HG02571 (cell line): ENCODE results near the gene DUSP9.
"Not testable (repeated sequence)": the region's sequence is repeated elsewhere in the genome, so short reads cannot be mapped to it uniquely, and the experiment has no call there.

ENCODE experiments used
- ATAC-seq: cut with Tn5 transposase; IDR thresholded peaks from one replicate; pipeline ENCODE4 v1.9.1; 2021; ENCODE audit warnings: mild to moderate bottlenecking, moderate library complexity; ENCODE audit not compliant: unreplicated experiment

Gene DUSP9

GRCh38 chrX:153670748-153671588 lies 24.0 kb downstream of the DUSP9 start:
- ATAC-seq: no peak

GRCh38 chrX:153671589-153672530 lies 24.9 kb downstream of the DUSP9 start:
- ATAC-seq: no peak

- no peak for ATAC-seq
Observed at GRCh38 chrX:153672531-153673427, 25.8 kb downstream of the DUSP9 start.

DNA sequence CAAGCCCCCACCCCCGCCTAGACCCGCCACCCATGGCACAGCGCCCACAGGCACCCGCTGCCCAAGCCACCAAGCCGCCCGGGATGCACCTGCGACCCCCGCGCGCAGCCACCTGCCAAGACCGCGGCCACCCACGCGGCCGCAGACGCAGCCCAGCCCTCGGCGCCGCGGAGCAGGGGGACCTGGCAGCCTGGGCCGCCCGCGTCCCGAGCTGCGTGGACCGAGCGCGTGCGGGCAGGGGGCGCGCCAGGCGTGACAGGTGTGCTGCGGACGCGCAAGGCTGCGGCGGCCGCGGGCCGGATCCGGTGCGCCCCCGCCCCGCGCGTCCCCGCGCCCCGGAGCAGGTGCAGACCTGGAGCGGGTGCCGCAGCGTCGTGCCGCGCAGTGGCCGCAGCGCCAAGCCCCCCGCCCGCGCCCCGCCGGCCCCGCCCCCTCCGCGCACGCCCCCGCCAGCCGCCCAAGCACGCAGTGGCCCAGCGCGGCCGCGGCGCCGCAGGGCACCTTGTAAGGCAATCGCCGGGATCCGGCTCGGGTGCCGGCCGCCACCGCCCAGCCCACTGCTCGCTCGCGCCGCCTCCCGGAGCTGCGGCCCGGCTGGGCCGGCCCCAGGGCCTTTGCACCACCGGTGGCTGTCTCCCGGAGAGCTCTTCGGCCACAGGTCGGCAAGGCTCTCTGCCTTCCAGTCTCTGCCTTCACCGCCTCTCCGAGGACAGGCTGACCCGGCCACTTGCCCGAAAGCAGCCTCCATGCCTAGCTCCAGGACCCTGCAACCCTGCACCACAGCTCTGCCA lies 26.6 kb downstream of the DUSP9 start, which contains the start of gene PNCK:
PNCK (minus strand) TSS at position 386 of the 791 bp plus-strand sequence. CDS start 737 bp downstream, outside the sequence.
- no peak for ATAC-seq

- ATAC-seq: no peak
Observed at GRCh38 chrX:153674219-153674851, 27.3 kb downstream of the DUSP9 start.

DNA sequence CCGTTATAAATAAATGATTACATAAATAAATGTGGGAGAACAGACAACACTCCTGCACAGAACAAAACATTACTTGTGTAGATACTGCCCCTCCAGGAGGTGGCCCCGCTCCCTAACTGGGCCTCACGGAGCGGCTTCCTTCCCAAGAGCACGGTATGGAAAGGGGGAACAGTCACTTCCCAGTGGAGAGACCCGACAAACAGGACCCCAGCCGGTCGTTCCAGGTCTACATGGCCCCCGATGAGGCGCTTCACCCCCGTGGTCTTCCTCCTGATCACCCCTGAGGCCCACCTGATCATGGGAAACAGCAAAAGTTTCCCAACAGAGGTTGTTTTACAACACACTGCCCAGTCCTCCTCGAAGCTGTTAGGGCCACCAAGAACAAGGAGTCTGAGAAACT lies 34.2 kb downstream of the DUSP9 start:
- ATAC-seq: no peak

DNA sequence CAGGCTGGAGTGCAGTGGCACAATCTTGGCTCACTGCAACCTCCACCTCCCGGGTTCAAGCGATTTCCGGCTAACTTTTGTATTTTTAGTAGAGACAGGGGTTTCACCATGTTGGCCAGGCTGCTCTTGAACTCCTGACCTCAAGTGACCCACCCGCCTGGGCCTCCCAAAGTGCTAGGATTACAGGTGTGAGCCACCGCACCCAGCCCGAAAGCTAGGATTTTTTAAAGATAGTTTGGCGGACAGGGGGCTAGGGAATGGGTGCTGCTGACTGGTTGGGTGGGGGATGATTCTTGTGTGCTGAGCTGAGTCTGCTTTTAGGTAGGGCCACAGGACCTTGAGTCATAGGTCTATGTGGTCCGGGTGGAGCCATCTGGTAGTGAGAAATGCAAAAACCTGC lies 36.5 kb downstream of the DUSP9 start:
- not testable (repeated sequence) for ATAC-seq

- ATAC-seq: no peak
Observed at GRCh38 chrX:153684467-153685155, 37.6 kb downstream of the DUSP9 start.

DNA sequence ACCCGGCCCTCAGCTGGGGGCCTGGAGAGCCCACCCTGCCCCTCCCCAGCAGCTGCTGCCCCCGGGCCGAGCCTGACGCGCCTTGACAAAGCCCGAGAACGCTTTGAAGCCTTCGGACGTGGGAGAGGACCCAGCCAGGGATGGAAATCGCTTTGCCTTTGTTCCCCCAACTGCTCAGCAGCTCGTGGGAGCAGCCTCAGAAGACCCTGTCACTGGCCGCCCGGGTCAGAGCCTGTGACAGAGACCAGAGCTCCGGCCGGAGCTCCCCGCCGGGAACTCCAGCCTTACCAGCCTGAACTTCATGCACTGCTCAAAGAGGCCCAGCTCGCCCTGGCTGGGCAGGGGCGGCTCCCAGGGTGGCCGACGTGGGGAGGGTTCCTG lies 38.1 kb downstream of the DUSP9 start:
- ATAC-seq: no peak

GRCh38 chrX:153685751-153686696 lies 39.0 kb downstream of the DUSP9 start:
- ATAC-seq: no peak

DNA sequence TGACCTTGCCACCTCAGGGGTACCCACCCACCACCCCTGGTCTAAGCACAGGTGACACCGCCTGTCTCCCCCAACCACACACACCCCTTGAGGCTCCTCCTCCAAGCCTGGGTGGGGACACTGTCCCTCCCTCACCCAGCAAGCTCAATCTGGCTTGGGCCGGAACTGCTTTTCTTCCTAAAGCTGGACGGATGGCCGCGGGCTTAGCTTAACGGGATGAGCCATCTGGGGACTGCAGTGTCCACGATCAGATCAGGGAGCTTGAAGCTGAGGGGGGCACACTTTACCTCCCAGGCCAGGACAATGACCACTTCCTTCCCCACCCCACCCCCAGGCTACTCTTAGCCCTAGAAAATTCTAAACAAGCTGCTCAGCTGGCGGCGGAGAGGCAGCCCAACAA lies 39.7 kb downstream of the DUSP9 start:
- ATAC-seq: no peak

GRCh38 chrX:153687121-153688039 lies 40.4 kb downstream of the DUSP9 start, which contains the start of gene SLC6A8:
SLC6A8 (plus strand) TSS chrX:153687926; CDS start chrX:153688575, 649 bp downstream.
- no peak for ATAC-seq

- ATAC-seq: no peak
Observed at GRCh38 chrX:153688071-153688470, 41.1 kb downstream of the DUSP9 start.

DNA sequence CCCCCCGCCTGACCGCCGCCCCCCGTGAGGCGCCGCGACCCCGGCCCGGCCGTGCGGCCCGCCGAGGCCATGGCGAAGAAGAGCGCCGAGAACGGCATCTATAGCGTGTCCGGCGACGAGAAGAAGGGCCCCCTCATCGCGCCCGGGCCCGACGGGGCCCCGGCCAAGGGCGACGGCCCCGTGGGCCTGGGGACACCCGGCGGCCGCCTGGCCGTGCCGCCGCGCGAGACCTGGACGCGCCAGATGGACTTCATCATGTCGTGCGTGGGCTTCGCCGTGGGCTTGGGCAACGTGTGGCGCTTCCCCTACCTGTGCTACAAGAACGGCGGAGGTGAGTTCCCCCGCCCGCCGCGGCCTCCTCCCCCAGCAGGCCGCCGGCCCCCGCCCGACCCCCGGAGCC lies 41.5 kb downstream of the DUSP9 start:
- ATAC-seq: no peak

GRCh38 chrX:153688911-153689590 lies 42.0 kb downstream of the DUSP9 start:
- no peak for ATAC-seq
